ENCODE measurements around the gene HTR5A. TPM values are rescaled to one million over a fixed set of nuclear protein-coding genes. Genes with fewer than 3 reads are reported as not detected.

The HTR5A gene
- not detected in 2 replicates for total RNA-seq

GRCh38 chr7:155069992-155070751, at the start of gene HTR5A:
Gene HTR5A, plus strand, starts transcription at chr7:155070324. Its CDS starts 576 bp downstream, at chr7:155070900.

Other genes with a start within 250 kb of the HTR5A start
- gene PAXIP1, start 67.2 kb upstream of the HTR5A start, total RNA-seq = 8.8 and 9.2 TPM in 2 replicates
- gene INSIG1, start 227.6 kb downstream of the HTR5A start, total RNA-seq = 185 and 356 TPM in 2 replicates